ENCODE results near the gene PSMD2.

DNA sequence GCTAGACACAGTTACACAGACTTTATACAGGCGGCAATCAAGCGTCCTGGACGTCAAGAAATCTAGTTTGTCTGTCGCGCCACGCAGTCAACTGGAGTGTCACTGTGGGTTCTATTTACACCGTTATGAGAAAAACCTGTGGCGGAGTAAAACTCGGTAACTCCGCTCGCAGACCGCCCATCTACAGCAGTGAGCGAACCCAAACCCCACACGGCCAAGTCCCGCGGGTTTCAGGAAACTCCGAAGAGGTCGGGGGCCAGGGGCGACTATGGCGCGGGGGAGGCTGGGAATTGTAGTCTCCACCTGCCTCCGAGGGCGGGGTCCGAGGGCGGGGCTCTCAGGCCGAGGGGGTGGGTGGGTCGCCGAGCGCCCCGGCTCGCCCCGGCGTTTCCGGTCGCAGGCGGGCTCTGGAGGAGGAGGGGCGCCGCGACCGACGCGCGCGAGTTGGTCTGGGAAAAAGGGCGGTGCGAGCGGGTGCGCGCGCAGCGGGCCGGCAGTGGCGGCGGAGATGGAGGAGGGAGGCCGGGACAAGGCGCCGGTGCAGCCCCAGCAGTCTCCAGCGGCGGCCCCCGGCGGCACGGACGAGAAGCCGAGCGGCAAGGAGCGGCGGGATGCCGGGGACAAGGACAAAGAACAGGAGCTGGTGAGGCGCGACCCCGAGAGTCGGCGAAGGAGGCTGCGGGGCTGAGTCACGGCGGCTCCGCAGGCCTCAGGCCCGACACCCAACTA is at the start of gene PSMD2:
- TF ChIP-seq SP1 (IDR thresholded peaks at IDR 0.05) = peak; percentile 40
- TF ChIP-seq, protein P1, sequence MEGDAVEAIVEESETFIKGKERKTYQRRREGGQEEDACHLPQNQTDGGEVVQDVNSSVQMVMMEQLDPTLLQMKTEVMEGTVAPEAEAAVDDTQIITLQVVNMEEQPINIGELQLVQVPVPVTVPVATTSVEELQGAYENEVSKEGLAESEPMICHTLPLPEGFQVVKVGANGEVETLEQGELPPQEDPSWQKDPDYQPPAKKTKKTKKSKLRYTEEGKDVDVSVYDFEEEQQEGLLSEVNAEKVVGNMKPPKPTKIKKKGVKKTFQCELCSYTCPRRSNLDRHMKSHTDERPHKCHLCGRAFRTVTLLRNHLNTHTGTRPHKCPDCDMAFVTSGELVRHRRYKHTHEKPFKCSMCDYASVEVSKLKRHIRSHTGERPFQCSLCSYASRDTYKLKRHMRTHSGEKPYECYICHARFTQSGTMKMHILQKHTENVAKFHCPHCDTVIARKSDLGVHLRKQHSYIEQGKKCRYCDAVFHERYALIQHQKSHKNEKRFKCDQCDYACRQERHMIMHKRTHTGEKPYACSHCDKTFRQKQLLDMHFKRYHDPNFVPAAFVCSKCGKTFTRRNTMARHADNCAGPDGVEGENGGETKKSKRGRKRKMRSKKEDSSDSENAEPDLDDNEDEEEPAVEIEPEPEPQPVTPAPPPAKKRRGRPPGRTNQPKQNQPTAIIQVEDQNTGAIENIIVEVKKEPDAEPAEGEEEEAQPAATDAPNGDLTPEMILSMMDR (IDR thresholded peaks at IDR 0.05; ENCODE audit: low read depth, low read length, missing input control) = no peak
